ENCODE data around the gene BTBD16. TPM values are rescaled to one million over a fixed set of nuclear protein-coding genes. Genes with fewer than 3 reads are reported as not detected.

Gene BTBD16
- total and polyA plus RNA-seq, 2 of the 4 experiments (the other 2 are of a cell fraction) = not detected

DNA sequence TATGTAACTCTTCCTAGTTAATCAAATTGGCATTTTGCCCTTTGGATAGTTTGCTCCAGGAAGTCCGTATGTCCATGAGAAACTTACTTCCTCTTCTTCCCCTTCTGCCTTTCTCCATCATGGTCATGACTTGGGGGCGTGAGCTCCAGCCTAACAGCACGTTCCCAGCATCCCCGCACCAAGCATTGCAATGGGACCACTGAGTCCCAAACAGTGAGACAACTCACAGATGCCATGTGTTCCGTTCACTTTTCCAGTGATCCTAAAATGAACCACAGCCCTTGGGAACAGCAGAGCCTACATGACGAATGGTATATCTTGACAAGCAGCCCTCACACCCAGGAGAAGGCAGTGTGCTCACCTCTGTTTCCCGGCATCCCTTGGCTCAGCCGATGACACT lies 10.7 kb downstream of the BTBD16 start:
- dilution Hi-C loops (cut with HindIII; ENCODE audit: low sequenced_read_pairs, unreplicated experiment) (no loop called here), in situ Hi-C loops (cut with MboI; ENCODE audit: low sequenced_read_pairs) (no loop called here), intact Hi-C loops (cut with micrococcal nuclease) (no loop called here)
- no peak overlapping the region for H3K18ac ChIP-seq (ENCODE audit: low read depth, low read length)
- H3K4me2 ChIP-seq (ENCODE audit: low read depth, low read length) = no peak overlapping the region
- ChIA-PET POLR2A (ENCODE audit: unreplicated experiment) (no interaction called here), CTCF (no interaction called here)
- peak overlapping the region; percentile 32; the same call in 1 of the 2 replicates for H3K14ac ChIP-seq (replicated peaks; ENCODE audit: low read depth, low read length)
- no peak overlapping the region for H4K8ac ChIP-seq (ENCODE audit: low read depth in 2 of 2, low read length in 2 of 2)
- H2AK9ac ChIP-seq (replicated peaks; ENCODE audit: low read depth, low read length, poor library complexity) = no peak overlapping the region
- no peaks in the 10 kb centered on the region for H3K9me3 ChIP-seq (ENCODE audit: control insufficient read depth, insufficient read depth, low read length)
- H2AK5ac ChIP-seq (ENCODE audit: low read depth, low read length) = 0 out of 2 replicates have a peak overlapping the region, but pooled peaks have one; percentile 10
- H2BK20ac ChIP-seq (ENCODE audit: low read depth, low read length) = no peak overlapping the region
- H3K23ac ChIP-seq (ENCODE audit: low read depth, low read length) = no peak overlapping the region
- no peak overlapping the region; the same call in 1 of the 2 replicates for H3K4ac ChIP-seq (ENCODE audit: low read depth, low read length)
- H2AFZ ChIP-seq (replicated peaks; ENCODE audit: low read length, poor library complexity) = no peak overlapping the region
- H3K9ac ChIP-seq (ENCODE audit: low read depth, low read length) = no peak overlapping the region
- ATAC-seq (ENCODE audit: low read depth) (no peak), DNase-seq (no peak)
- 100% methylated on average over 5 of the region's 8 CpGs; no CpG with 5 or more reads in 1 of the 2 experiments for WGBS, 2 experiments (ENCODE audit: extremely low coverage in 2 of 2, insufficient read length in 1 of 2)
- peaks cover 7% of the 10 kb centered on the region; the same call in 1 of the 2 replicates for H3K9me1 ChIP-seq (ENCODE audit: insufficient read depth, low read length)
- no peaks in the 10 kb centered on the region for H3K27me3 ChIP-seq (ENCODE audit: control insufficient read depth, insufficient read depth, low read length)
- no peak overlapping the region for H2BK5ac ChIP-seq (ENCODE audit: low read depth, low read length, poor library complexity, severe bottlenecking)
- no peaks in the 10 kb centered on the region for H4K20me1 ChIP-seq (ENCODE audit: insufficient read depth, low read length)
- peaks cover 8% of the 10 kb centered on the region for H3K4me1 ChIP-seq (ENCODE audit: control insufficient read depth, insufficient read depth, low read length)
- H4K91ac ChIP-seq (ENCODE audit: insufficient read depth, low read depth, low read length) = no peak overlapping the region; the same call in 1 of the 2 replicates
- TF ChIP-seq FOS (IDR thresholded peaks at IDR 0.05; ENCODE audit: low read depth, low read length) (no peak), NFE2L2 (IDR thresholded peaks at IDR 0.05; ENCODE audit: low read depth, low read length) (no peak), MXI1 (IDR thresholded peaks at IDR 0.05; ENCODE audit: borderline replicate concordance, low read depth, low read length) (no peak), MAZ (IDR thresholded peaks at IDR 0.05; ENCODE audit: borderline replicate concordance, low read depth, low read length) (no peak), RFX5 (IDR thresholded peaks at IDR 0.05; ENCODE audit: low read depth, low read length) (no peak), BHLHE40 (IDR thresholded peaks at IDR 0.05; ENCODE audit: low read depth, low read length) (no peak), CHD1 (IDR thresholded peaks at IDR 0.05; ENCODE audit: low read depth, low read length) (no peak), RCOR1 (IDR thresholded peaks at IDR 0.05; ENCODE audit: insufficient replicate concordance, low read length) (no peak), RAD21 (IDR thresholded peaks at IDR 0.05; ENCODE audit: low read length) (no peak), CEBPB (IDR thresholded peaks at IDR 0.05; ENCODE audit: low read depth, low read length) (no peak), SMC3 (IDR thresholded peaks at IDR 0.05; ENCODE audit: low read depth, low read length) (no peak), MAFK (IDR thresholded peaks at IDR 0.05; ENCODE audit: low read depth, low read length) (no peak), POLR2A (IDR thresholded peaks at IDR 0.05; ENCODE audit: low read depth, low read length) (no peak)
- TF ChIP-seq, protein P1, sequence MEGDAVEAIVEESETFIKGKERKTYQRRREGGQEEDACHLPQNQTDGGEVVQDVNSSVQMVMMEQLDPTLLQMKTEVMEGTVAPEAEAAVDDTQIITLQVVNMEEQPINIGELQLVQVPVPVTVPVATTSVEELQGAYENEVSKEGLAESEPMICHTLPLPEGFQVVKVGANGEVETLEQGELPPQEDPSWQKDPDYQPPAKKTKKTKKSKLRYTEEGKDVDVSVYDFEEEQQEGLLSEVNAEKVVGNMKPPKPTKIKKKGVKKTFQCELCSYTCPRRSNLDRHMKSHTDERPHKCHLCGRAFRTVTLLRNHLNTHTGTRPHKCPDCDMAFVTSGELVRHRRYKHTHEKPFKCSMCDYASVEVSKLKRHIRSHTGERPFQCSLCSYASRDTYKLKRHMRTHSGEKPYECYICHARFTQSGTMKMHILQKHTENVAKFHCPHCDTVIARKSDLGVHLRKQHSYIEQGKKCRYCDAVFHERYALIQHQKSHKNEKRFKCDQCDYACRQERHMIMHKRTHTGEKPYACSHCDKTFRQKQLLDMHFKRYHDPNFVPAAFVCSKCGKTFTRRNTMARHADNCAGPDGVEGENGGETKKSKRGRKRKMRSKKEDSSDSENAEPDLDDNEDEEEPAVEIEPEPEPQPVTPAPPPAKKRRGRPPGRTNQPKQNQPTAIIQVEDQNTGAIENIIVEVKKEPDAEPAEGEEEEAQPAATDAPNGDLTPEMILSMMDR (conservative IDR thresholded peaks at IDR 0.05; ENCODE audit: low read depth, low read length) = no peak
- TF ChIP-seq, protein P2, sequence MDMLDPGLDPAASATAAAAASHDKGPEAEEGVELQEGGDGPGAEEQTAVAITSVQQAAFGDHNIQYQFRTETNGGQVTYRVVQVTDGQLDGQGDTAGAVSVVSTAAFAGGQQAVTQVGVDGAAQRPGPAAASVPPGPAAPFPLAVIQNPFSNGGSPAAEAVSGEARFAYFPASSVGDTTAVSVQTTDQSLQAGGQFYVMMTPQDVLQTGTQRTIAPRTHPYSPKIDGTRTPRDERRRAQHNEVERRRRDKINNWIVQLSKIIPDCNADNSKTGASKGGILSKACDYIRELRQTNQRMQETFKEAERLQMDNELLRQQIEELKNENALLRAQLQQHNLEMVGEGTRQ (IDR thresholded peaks at IDR 0.05; ENCODE audit: low read depth, low read length) = no peak
- no peaks in the 10 kb centered on the region for H3K79me1 ChIP-seq (ENCODE audit: low read depth in 1 of 2, low read length in 2 of 2)
- no peak overlapping the region for H3K4me3 ChIP-seq (ENCODE audit: insufficient read depth, low read depth, low read length)
- H4K5ac ChIP-seq (ENCODE audit: low read depth, low read length) = no peak overlapping the region
- no peak overlapping the region for H3K56ac ChIP-seq (ENCODE audit: extremely low read depth, insufficient read depth, low read length)
- H3K27ac ChIP-seq (ENCODE audit: insufficient read depth, low read length) = no peak overlapping the region
- H3K36me3 ChIP-seq (ENCODE audit: control insufficient read depth, insufficient read depth, low read length) = no peaks in the 10 kb centered on the region
- H2BK120ac ChIP-seq (ENCODE audit: low read depth, low read length) = no peak overlapping the region
- H2BK15ac ChIP-seq (ENCODE audit: low read depth, low read length) = no peak overlapping the region
- no TSS peak for BruUV-seq (replicated peaks)

Measured in IMR-90 (cell line).